Large intestine (tissue), 3 donors: ENCODE data around the gene ABCF2. TPM values are rescaled to one million over a fixed set of nuclear protein-coding genes. Genes with fewer than 3 reads are reported as not detected.
A peak's percentile ranks its signal among the peaks of the same experiment; 100 is the strongest.

Experiments used
- DNase-seq, 2 donors: peaks; one replicate each; pipeline versions ENCODE4 v3.0.0 to v3.0.0-alpha.2; 2013
- H3K27ac ChIP-seq: one replicate; pipeline ENCODE4 v1.5.1; 2013; ENCODE audit warnings: low read length
- H3K27me3 ChIP-seq: 2 replicates; pipeline ENCODE4 v1.6.1; 2013; ENCODE audit warnings: low read length; ENCODE audit not compliant: control insufficient read depth, insufficient read depth
- H3K36me3 ChIP-seq: 2 replicates; pipeline ENCODE4 v1.6.1; 2013; ENCODE audit warnings: low read length; ENCODE audit not compliant: control insufficient read depth, insufficient read depth
- H3K4me1 ChIP-seq: one replicate; pipeline ENCODE4 v1.6.1; 2013; ENCODE audit warnings: low read length; ENCODE audit not compliant: control insufficient read depth, insufficient read depth
- H3K4me3 ChIP-seq: one replicate; pipeline ENCODE4 v1.5.1; 2013; ENCODE audit warnings: low read length
- H3K9me3 ChIP-seq: one replicate; pipeline ENCODE4 v1.6.1; 2013; ENCODE audit warnings: mild to moderate bottlenecking, low read depth, low read length, moderate library complexity; ENCODE audit not compliant: control insufficient read depth
- WGBS: methylation state at CpG from one replicate; pipeline ENCODE4 v1.1.5; 2013; ENCODE audit warnings: low lambda C conversion rate; ENCODE audit not compliant: insufficient coverage; 5-methylcytosine and 5-hydroxymethylcytosine counted together
- polyA plus RNA-seq: library from polyadenylated mRNA; unstranded; fragments of 120-200 nt; gene quantifications from one replicate; pipeline ENCODE4 v1.2.1, GENCODE V29; 2013

The ABCF2 gene
- polyA plus RNA-seq, 1 donor = 19.1 TPM

DNA sequence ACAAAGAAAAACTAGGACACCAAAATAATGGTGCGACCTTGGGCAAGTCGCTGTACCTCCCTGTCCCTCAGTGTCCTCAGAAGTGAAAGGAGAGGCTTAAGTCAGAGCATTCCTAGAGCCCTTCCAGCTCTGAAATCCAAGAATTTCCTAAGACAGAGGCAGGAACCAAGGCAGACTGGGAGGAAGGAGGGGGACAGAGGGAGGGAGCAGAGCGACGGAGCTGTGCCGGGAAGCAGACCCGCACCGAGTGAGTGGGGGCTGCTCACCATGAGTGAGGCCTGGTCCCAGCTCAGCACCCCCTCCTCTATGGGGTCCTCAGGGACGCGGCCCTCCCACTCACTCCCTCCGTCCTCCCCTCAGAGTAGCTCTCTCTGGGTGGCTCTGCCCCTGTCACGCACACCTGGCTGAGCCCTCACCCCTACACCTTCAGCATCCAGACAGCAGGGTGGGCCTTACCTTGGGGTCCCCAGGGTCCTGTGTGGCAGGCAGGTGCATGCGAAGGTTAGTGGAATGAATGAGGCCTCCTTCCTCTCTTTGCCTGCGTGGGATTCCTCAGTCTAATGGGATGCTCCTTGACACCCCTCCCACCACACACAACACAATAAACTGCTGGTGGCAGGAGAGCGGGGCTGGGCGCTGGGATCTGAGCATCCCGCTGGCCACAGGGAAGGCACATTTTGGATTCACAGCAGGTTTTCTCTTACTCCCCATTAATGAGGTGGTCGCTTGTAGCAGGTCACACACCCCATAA lies 26.1 kb upstream of the ABCF2 start:
- Histone ChIP-seq H3K36me3 (no peaks in the 10 kb centered on the region), H3K27me3 (peaks cover 58% of the 10 kb centered on the region), H3K27ac (peak overlapping the region; percentile 92), H3K9me3 (no peaks in the 10 kb centered on the region), H3K4me3 (no peak overlapping the region), H3K4me1 (peaks cover 32% of the 10 kb centered on the region)
- DNase-seq = no peak
- no CpG with 5 or more reads among the region's 17 CpGs for WGBS

DNA sequence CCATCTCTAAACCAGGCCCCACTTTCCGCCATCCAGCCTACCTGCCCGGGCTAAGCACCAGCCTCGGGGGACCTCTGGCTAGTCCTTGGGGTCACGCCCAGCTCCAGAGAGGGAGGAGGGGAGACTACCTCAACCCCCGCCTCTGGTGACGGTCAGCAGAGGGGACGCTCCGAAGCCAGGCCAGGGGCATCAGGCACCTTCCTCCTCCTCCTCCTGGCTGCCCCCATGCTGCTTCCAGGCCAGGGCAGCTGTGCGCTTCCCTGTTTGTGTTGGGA lies 25.5 kb upstream of the ABCF2 start:
- H3K27ac ChIP-seq = peak overlapping the region; percentile 92
- H3K9me3 ChIP-seq = no peaks in the 10 kb centered on the region
- DNase-seq = no peak
- WGBS = no CpG with 5 or more reads among the region's 9 CpGs
- no peaks in the 10 kb centered on the region for H3K36me3 ChIP-seq
- peaks cover 36% of the 10 kb centered on the region for H3K4me1 ChIP-seq
- peak overlapping the region; percentile 63 for H3K4me3 ChIP-seq
- peaks cover 55% of the 10 kb centered on the region for H3K27me3 ChIP-seq

DNA sequence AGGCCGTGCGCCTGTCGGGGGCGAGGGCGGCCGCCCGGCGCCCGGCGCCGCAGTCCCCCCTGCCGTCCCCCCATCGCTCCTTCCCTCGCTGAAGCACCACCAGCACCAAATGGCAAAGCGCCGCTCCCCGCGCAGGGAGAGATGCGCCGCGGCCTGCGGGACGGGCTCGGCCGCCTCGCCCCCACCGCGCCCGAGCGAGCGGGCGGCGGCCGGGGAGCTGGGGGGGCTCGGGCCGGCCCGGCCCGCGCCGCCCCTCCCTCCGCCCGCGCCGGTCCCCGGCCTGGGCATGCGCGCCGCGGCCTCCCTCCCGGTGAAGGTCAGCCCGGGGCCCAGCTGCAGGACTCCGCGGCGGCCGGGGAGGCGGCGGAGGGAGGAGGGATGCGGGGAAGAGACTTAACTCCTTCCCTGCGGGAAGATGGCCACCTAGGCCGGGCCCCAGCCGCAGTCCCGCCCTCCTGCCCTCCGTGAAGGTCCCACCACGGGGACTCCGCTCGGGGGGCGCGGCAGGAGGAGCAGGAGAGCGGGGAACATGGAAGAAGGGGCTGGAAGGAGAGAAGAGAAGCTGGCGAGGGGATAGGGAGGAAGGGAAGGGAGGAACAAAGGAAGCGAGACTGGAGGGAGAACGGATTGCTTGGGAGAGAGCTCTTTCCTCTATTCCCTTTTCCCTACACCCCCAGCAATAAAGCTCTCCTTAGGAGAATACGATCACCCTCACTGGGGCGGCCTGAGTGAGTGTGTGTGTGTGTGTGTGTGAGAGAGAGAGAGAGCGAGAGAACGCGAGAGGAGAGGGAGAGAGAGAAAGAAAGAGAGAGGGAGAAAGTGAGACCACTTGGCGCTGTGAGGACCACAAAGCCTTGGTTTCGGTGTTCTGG lies 24.9 kb upstream of the ABCF2 start:
- H3K4me3 ChIP-seq = peak overlapping the region; percentile 63
- WGBS = no CpG with 5 or more reads among the region's 79 CpGs

DNA sequence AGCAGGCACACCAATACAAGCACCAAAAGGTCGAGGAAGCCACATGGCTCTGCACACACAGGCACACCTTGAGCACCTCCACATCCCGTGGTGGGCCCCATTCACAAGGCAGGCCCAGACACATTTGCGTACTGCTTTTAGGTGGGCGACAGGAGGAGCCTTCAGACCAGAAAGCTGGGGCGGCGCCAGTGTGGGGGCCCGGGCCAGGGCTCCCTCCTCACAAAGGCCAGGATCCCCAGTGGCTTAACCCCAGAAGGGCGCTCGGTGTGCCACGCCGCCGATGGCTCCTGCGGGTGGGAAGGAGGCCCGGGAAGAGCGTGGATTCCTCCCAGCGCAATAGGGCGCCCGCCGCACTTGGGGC lies 24.3 kb upstream of the ABCF2 start:
- WGBS = no CpG with 5 or more reads among the region's 19 CpGs
- peaks cover 42% of the 10 kb centered on the region for H3K4me1 ChIP-seq

More for the DNA sequence above, 24.9 kb upstream of the ABCF2 start:
- no peaks in the 10 kb centered on the region for H3K36me3 ChIP-seq
- peaks cover 57% of the 10 kb centered on the region for H3K27me3 ChIP-seq
- peaks cover 41% of the 10 kb centered on the region for H3K4me1 ChIP-seq
- H3K9me3 ChIP-seq = no peaks in the 10 kb centered on the region
- peak overlapping the region; percentile 92 for H3K27ac ChIP-seq
- peak; percentile 56 to 75 for DNase-seq

DNA sequence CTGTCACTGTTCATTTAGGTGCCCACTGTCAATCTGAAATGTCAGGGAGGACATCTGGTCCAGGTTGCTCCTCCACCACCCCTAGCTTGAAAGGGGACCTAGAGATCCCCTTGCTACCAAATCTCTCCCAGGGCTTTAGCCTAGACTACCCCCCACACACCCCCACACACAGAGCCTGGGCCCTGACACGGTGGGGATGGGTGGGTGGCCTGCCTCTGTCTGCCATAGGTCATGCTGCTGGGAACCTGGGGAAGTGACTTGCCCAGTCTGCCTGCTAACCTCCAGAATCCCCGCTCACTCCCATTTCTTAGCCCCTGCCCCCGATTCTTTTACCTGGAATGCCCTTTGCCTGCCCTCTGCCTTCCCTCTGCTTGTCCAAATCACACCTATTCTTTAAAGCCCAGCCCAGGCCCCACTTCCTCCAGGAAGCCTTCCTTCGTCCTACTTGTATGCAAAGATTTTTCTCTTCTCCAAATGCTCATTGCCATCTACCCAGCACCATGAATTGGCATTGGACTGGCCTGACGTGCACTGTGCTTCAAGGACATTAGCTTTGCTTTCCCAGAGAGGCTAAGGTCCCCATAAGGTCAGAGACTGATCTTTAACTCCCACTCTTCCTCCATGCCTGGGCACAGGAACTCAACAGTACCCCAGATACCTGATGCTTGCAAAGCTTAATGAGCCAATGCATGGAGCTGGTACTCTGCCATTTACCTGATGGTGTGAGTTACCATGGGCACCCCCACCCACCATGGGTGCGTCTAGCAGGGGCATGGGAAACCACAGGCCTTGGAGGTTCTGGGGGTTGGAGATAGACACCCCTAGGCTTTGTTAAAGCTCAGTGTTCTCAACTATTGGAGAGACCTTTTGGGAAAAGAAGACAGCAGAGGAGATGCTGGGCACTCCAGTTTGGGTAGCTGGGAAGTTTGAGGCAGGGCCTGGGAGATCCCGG lies 23.5 kb upstream of the ABCF2 start:
- no peak for DNase-seq
- H3K27ac ChIP-seq = no peak overlapping the region
- H3K4me1 ChIP-seq = peaks cover 42% of the 10 kb centered on the region
- no CpG with 5 or more reads among the region's 7 CpGs for WGBS
- no peak overlapping the region for H3K4me3 ChIP-seq
- no peaks in the 10 kb centered on the region for H3K36me3 ChIP-seq
- peaks cover 63% of the 10 kb centered on the region for H3K27me3 ChIP-seq
- H3K9me3 ChIP-seq = peaks cover 4% of the 10 kb centered on the region

More for the DNA sequence above, 24.3 kb upstream of the ABCF2 start:
- Histone ChIP-seq H3K9me3 (no peaks in the 10 kb centered on the region), H3K4me3 (peak overlapping the region; percentile 38), H3K27me3 (peaks cover 56% of the 10 kb centered on the region), H3K36me3 (no peaks in the 10 kb centered on the region), H3K27ac (peak overlapping the region; percentile 51)
- no peak for DNase-seq

DNA sequence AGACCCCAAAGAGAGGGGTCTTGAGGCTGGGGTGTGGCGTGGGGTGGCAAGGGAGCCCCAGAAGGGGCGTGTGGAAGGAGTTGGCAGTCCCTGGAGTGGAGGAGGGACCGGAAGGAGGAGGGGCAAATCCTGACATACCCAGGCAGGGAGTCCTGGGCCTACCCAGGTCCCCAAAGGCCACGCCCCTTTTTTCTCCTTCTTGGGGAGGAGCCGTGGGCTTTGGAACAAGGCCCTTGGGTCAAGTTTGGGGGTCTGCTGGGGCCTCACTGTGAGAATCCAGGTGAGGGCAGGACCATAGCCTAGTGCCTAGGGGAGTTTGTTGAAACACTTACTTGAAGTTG lies 22.7 kb upstream of the ABCF2 start:
- H3K4me1 ChIP-seq = peaks cover 48% of the 10 kb centered on the region
- peak in 1 of 2 donors; percentile 57 for DNase-seq
- H3K36me3 ChIP-seq = no peaks in the 10 kb centered on the region
- H3K27ac ChIP-seq = peak overlapping the region; percentile 62
- H3K9me3 ChIP-seq = peaks cover 4% of the 10 kb centered on the region
- H3K4me3 ChIP-seq = peak overlapping the region; percentile 53
- peaks cover 61% of the 10 kb centered on the region for H3K27me3 ChIP-seq
- no CpG with 5 or more reads among the region's 5 CpGs for WGBS

DNA sequence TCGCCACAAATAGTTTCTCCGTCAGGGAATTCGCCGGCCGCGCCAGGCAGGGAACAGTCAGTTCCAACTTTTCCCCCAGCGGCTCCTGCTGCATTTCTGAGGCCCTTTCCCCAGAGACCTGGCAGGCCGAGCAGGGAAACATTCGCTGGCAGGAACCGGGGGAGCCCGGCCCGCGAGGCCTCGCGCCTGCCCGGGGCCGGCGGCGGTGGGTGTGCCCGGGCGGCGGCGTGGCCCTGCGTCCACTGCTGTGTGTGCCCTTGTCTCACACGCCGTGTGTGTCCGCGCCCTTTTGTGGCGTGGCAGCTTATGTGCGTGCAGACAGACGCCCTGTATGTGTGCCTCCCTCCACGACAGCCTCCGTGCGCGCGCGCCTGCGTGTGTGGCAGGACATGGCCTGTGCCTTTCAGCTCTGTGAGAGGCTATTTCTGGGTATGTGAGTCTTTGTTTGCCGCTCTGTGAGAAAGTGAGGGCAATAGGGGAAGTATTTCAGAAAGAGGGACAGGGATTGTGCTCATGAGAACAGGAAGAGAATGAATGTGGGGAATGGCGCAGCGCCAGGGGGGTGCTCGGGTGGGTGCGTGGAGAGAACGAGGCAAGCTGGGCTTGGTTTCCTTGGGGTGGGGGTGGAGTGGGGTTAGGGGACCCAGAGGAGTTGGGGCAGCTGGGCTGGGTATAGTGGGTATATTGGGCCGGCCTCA lies 22.2 kb upstream of the ABCF2 start:
- WGBS = 0% methylated on average over 1 of the region's 45 CpGs
- DNase-seq = peak in 1 of 2 donors; percentile 79
- Histone ChIP-seq H3K36me3 (no peaks in the 10 kb centered on the region), H3K4me1 (peaks cover 51% of the 10 kb centered on the region), H3K27ac (peak overlapping the region; percentile 62), H3K27me3 (peaks cover 60% of the 10 kb centered on the region), H3K9me3 (peaks cover 4% of the 10 kb centered on the region), H3K4me3 (peak overlapping the region; percentile 53)

DNA sequence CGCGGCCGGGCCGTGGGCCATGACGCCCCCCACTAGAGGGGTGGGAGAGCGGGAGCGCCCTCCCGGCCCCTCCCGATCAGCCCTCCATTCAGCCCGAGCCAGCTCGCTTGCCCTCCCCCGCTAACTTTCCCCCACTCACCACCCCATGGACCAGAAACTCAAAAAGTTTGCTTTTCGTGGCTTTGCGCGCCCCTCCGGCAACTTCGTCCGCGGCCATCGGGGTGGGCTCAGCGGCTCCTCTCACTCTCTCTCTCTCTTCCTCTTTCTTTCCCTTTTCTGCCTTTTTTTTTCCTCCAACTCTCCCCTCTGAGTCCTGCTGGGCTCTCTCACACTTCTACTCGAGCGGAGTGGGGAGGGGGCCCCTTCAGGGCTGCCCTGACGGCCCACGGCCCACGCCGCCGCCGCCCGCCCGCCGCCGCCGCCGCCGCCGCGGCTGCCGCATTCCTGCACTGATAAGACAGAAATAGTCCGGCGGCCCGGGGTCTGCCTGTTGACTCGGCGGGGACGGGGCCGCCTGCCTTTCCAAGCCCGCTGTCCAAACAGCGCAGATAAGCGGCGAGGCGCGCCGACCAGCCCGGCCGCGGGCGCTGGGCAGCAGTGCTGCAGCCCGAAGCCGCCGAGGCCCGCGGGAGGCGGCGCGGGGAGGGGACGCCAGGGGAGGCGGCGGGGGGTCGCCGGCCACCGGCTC lies 21.5 kb upstream of the ABCF2 start, which contains the start of gene SMARCD3:
Gene SMARCD3 (minus strand): TSS at position 349 of the 688 bp plus-strand sequence. CDS start 132 bp downstream, at position 217.
- H3K4me3 ChIP-seq = peak within 1 kb of the TSS; percentile 53
- peaks cover 4% of the 10 kb centered on the region for H3K9me3 ChIP-seq
- peaks cover 62% of the 10 kb centered on the region for H3K27me3 ChIP-seq
- peaks cover 57% of the 10 kb centered on the region for H3K4me1 ChIP-seq
- peak in 1 of 2 donors; percentile 82 for DNase-seq
- H3K27ac ChIP-seq = peak within 1 kb of the TSS; percentile 76
- no peaks in the 10 kb centered on the region for H3K36me3 ChIP-seq
- 0% methylated on average over 9 of the region's 71 CpGs for WGBS

DNA sequence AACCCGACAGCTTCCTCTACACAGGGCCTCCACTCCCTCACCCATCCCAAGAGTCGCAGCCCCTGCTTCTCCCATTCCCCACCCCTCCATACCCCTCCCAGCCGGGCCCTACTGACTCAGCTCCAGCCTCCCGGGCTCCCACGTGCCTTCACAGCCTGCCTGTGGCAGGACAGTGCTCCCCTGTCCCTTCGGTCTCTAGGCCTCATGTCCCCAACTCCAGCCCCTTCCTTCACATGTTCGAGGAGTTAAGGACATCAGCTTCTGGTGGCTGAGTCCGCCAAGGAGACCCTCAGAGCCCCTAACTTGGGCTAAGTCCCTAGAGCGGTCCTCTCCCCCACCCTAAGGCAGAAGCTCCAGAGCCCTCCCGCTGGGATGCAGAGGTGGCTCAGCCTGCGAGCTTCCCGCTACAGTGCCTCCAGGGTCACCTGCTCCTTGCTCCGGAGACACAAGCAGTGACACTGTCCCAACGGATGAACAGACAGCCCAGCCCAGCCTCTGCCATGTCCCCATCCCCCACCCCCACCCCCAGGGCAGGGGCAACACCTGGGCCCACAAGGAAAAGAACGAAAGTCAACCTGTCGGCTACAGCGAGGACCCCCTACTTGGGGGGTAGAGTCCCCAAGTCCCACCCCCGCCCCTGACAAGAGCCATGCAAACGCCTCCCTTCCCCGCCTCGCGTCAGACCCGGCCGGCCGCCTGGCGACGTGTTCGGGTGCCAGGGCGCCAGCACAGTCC lies 20.8 kb upstream of the ABCF2 start:
- no CpG with 5 or more reads among the region's 29 CpGs for WGBS
- DNase-seq = peak in 1 of 2 donors; percentile 32
- H3K4me1 ChIP-seq = peaks cover 52% of the 10 kb centered on the region

More for the DNA sequence above, 20.8 kb upstream of the ABCF2 start:
- H3K36me3 ChIP-seq = no peaks in the 10 kb centered on the region
- peak overlapping the region; percentile 76 for H3K27ac ChIP-seq
- H3K4me3 ChIP-seq = peak overlapping the region; percentile 53
- peaks cover 60% of the 10 kb centered on the region for H3K27me3 ChIP-seq
- peaks cover 4% of the 10 kb centered on the region for H3K9me3 ChIP-seq
